ENCODE measurements around the gene SLC38A10. TPM values are rescaled to one million over a fixed set of nuclear protein-coding genes. Genes with fewer than 3 reads are reported as not detected.

Gene SLC38A10
- total RNA-seq, 1 experiment from 2014 or later = 75.1 TPM

DNA sequence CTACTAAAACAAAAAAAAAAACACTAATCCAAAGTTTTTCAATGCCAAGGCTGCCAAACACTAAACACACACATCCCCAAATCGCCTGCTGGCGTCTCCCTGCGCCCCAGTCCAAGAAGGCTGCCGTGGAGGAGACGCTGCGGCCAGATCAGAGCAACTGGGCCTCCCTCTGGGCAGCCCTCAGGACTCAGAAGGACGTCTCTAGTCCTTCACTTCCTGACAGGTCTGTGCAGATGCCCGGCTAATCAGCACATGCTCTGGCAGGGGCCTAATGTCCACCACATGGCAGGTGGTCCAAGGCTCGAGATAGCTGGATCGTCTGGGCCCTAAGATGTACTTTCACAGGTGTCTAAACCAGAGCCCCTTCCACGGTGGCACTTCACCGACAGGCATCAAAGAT is 2.7 kb downstream of the SLC38A10 start:
- no peak overlapping the region for H3K27ac ChIP-seq (ENCODE audit: low read depth, low read length, poor library complexity, severe bottlenecking)
- H3K27me3 ChIP-seq (replicated peaks; ENCODE audit: insufficient read depth, low read depth, low read length, poor library complexity) = no peaks in the 10 kb centered on the region
- BruUV-seq (replicated peaks) = no TSS peak
- ChIA-PET CTCF (no interaction called here), POLR2A (ENCODE audit: low non-redundant PET) (no interaction called here)
- intact Hi-C loops (cut with micrococcal nuclease; ENCODE audit: unreplicated experiment) = loop anchor here (5.0 to 10.0 kb wide), 2 partner anchors 102 to 180 kb away; partner anchors contain the start of gene BAHCC1
- no peak for DNase-seq (ENCODE audit: low spot score)
- H3K9me3 ChIP-seq (ENCODE audit: low read depth, low read length, poor library complexity, severe bottlenecking) = no peaks in the 10 kb centered on the region
- peaks cover 7% of the 10 kb centered on the region for H3K4me1 ChIP-seq (ENCODE audit: insufficient read depth, low read length, poor library complexity, severe bottlenecking)
- H3K4me3 ChIP-seq (ENCODE audit: low read depth, low read length, poor library complexity, severe bottlenecking) = no peak overlapping the region
- H3K36me3 ChIP-seq (ENCODE audit: insufficient read depth, low read length, poor library complexity, severe bottlenecking) = peaks cover 7% of the 10 kb centered on the region
- TF ChIP-seq EZH2 (IDR thresholded peaks at IDR 0.05; ENCODE audit: borderline replicate concordance, low read depth, low read length, poor library complexity, severe bottlenecking) = no peak

DNA sequence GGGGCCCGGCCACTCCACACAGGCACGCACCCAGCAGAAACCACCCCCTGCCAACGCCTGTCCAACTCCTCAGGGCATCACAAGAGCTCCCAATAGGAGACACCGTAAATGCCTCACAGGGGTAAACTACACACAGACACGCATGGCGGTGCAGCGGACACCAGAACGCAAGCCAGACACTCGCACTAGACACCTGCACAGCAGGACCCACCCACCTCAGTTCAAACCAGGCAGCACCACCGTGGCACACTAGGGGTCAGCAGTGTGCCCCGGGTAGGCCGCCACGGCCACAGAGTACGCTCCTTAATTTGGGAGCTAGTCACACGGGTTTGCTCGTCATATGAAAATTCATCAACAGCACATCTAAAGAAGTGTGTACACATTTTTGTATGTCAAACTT is 3.4 kb downstream of the SLC38A10 start:
- intact Hi-C loops (cut with micrococcal nuclease; ENCODE audit: unreplicated experiment) = loop anchor here (5.0 to 10.0 kb wide), 2 partner anchors 103 to 181 kb away; partner anchors contain the start of gene BAHCC1
- POLR2A ChIA-PET (ENCODE audit: low non-redundant PET) = interaction anchor here (0.7 kb wide), 1 partner anchor 90 kb away, joined by 3 read pairs; no protein-coding TSS in a partner anchor
- TF ChIP-seq, protein P1, sequence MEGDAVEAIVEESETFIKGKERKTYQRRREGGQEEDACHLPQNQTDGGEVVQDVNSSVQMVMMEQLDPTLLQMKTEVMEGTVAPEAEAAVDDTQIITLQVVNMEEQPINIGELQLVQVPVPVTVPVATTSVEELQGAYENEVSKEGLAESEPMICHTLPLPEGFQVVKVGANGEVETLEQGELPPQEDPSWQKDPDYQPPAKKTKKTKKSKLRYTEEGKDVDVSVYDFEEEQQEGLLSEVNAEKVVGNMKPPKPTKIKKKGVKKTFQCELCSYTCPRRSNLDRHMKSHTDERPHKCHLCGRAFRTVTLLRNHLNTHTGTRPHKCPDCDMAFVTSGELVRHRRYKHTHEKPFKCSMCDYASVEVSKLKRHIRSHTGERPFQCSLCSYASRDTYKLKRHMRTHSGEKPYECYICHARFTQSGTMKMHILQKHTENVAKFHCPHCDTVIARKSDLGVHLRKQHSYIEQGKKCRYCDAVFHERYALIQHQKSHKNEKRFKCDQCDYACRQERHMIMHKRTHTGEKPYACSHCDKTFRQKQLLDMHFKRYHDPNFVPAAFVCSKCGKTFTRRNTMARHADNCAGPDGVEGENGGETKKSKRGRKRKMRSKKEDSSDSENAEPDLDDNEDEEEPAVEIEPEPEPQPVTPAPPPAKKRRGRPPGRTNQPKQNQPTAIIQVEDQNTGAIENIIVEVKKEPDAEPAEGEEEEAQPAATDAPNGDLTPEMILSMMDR (conservative IDR thresholded peaks at IDR 0.05; ENCODE audit: low read depth, low read length) = peak; percentile 72
- TF ChIP-seq EZH2 (IDR thresholded peaks at IDR 0.05; ENCODE audit: borderline replicate concordance, low read depth, low read length, poor library complexity, severe bottlenecking) = no peak
- CTCF ChIA-PET = no interaction called here
- BruUV-seq (replicated peaks) = no TSS peak
- Histone ChIP-seq H3K9me3 (ENCODE audit: low read depth, low read length, poor library complexity, severe bottlenecking) (no peaks in the 10 kb centered on the region), H3K27me3 (replicated peaks; ENCODE audit: insufficient read depth, low read depth, low read length, poor library complexity) (no peaks in the 10 kb centered on the region), H3K27ac (ENCODE audit: low read depth, low read length, poor library complexity, severe bottlenecking) (no peak overlapping the region), H3K4me1 (ENCODE audit: insufficient read depth, low read length, poor library complexity, severe bottlenecking) (peaks cover 7% of the 10 kb centered on the region), H3K36me3 (ENCODE audit: insufficient read depth, low read length, poor library complexity, severe bottlenecking) (peaks cover 8% of the 10 kb centered on the region), H3K4me3 (ENCODE audit: low read depth, low read length, poor library complexity, severe bottlenecking) (no peak overlapping the region)
- peak; percentile 66 for DNase-seq (ENCODE audit: low spot score)

DNA sequence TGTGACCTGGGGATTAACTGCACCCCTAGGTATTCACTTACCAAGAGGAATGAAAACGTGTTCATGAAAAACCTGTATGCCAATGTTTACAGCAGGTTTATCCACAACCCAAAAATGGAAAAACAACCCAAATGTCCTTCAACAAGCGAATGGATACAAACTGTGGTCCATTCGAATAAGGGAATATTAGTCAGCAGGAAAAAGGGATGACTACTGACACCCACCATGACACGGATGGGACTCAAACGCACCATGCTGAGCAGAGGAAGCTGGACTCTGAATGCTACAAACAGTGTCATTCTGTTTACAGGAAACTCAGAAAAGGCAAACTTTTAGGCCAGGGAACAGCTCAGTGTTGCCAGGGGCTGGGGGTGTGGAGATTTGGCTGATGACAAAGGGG is 4.9 kb downstream of the SLC38A10 start:
- intact Hi-C loops (cut with micrococcal nuclease; ENCODE audit: unreplicated experiment) = loop anchor here (5.0 to 10.0 kb wide), 2 partner anchors 105 to 182 kb away; partner anchors contain the start of gene BAHCC1

More for the DNA sequence above, 4.9 kb downstream of the SLC38A10 start:
- POLR2A ChIA-PET (ENCODE audit: low non-redundant PET) = no interaction called here
- Histone ChIP-seq H3K4me1 (ENCODE audit: insufficient read depth, low read length, poor library complexity, severe bottlenecking) (no peaks in the 10 kb centered on the region), H3K36me3 (ENCODE audit: insufficient read depth, low read length, poor library complexity, severe bottlenecking) (peaks cover 8% of the 10 kb centered on the region), H3K4me3 (ENCODE audit: low read depth, low read length, poor library complexity, severe bottlenecking) (no peak overlapping the region), H3K9me3 (ENCODE audit: low read depth, low read length, poor library complexity, severe bottlenecking) (no peaks in the 10 kb centered on the region), H3K27ac (ENCODE audit: low read depth, low read length, poor library complexity, severe bottlenecking) (no peak overlapping the region), H3K27me3 (replicated peaks; ENCODE audit: insufficient read depth, low read depth, low read length, poor library complexity) (no peaks in the 10 kb centered on the region)
- BruUV-seq (replicated peaks) = no TSS peak
- DNase-seq (ENCODE audit: low spot score) = no peak
- CTCF ChIA-PET = no interaction called here
- TF ChIP-seq, protein P1 (conservative IDR thresholded peaks at IDR 0.05; ENCODE audit: low read depth, low read length) = no peak
- TF ChIP-seq EZH2 (IDR thresholded peaks at IDR 0.05; ENCODE audit: borderline replicate concordance, low read depth, low read length, poor library complexity, severe bottlenecking) = no peak
